ENCODE results near the gene MYO3B.

The MYO3B gene

GRCh38 chr2:170365686-170366085, 187.7 kb downstream of the MYO3B start (continued):
- TF ChIP-seq PRDM6 (tag by site-specific recombination; IDR thresholded peaks at IDR 0.05), result no peak
- TF ChIP-seq ZNF416 (tag by site-specific recombination; IDR thresholded peaks at IDR 0.05), result no peak
- TF ChIP-seq ZNF623 (tag by site-specific recombination; IDR thresholded peaks at IDR 0.05), result no peak
- TF ChIP-seq ZFP3 (tag by site-specific recombination; IDR thresholded peaks at IDR 0.05; ENCODE audit: low read depth), result no peak
- no peak for TF ChIP-seq ZSCAN16 (tag by site-specific recombination; IDR thresholded peaks at IDR 0.05)
- TF ChIP-seq ZSCAN4 (tag by site-specific recombination; IDR thresholded peaks at IDR 0.05), result no peak
- TF ChIP-seq ZNF37A (tag by site-specific recombination; IDR thresholded peaks at IDR 0.05), result no peak
- no peak for TF ChIP-seq ZNF658 (tag by site-specific recombination; IDR thresholded peaks at IDR 0.05)

- TF ChIP-seq ATF2 (tag by site-specific recombination; IDR thresholded peaks at IDR 0.05; ENCODE audit: low read depth) (no peak), INSM2 (tag by site-specific recombination; IDR thresholded peaks at IDR 0.05) (no peak), MYNN (tag by site-specific recombination; IDR thresholded peaks at IDR 0.05; ENCODE audit: borderline replicate concordance) (no peak), ZSCAN30 (tag by site-specific recombination; IDR thresholded peaks at IDR 0.05) (no peak), ZNF501 (tag by site-specific recombination; IDR thresholded peaks at IDR 0.05) (no peak), ZNF707 (tag by site-specific recombination; IDR thresholded peaks at IDR 0.05) (no peak), ZNF692 (tag by site-specific recombination; IDR thresholded peaks at IDR 0.05) (no peak), ZNF555 (tag by site-specific recombination; conservative IDR thresholded peaks at IDR 0.05) (no peak), ZNF26 (tag by site-specific recombination; IDR thresholded peaks at IDR 0.05) (no peak), ZNF341 (tag by site-specific recombination; IDR thresholded peaks at IDR 0.05; ENCODE audit: low read depth) (no peak), ZNF266 (tag by site-specific recombination; IDR thresholded peaks at IDR 0.05; ENCODE audit: low read depth) (no peak), ZNF19 (tag by site-specific recombination; IDR thresholded peaks at IDR 0.05; ENCODE audit: low read depth) (no peak), SCRT2 (tag by site-specific recombination; IDR thresholded peaks at IDR 0.05) (no peak), ZNF140 (tag by site-specific recombination; IDR thresholded peaks at IDR 0.05) (no peak), ZFP37 (tag by site-specific recombination; IDR thresholded peaks at IDR 0.05) (no peak), BCL11B (tag by site-specific recombination; IDR thresholded peaks at IDR 0.05; ENCODE audit: low read depth) (no peak), PRDM6 (tag by site-specific recombination; IDR thresholded peaks at IDR 0.05) (no peak), ZNF629 (tag by site-specific recombination; IDR thresholded peaks at IDR 0.05) (no peak)
- H3K36me3 ChIP-seq (ENCODE audit: control insufficient read depth in 2 of 2, insufficient read depth in 1 of 2, low read length in 2 of 2), result no peaks in the 10 kb centered on the region
- POLR2A ChIA-PET, result no interaction called here
- no peak overlapping the region for H3K27ac ChIP-seq (ENCODE audit: extremely low read depth, low read depth, low read length)
- H3K4me3 ChIP-seq (ENCODE audit: low read depth, low read length), result no peak overlapping the region
- H3K9me3 ChIP-seq (ENCODE audit: control insufficient read depth, insufficient read depth, low read depth, low read length), result no peaks in the 10 kb centered on the region
- H3K4me1 ChIP-seq (ENCODE audit: control insufficient read depth, insufficient read depth, low read length), result no peaks in the 10 kb centered on the region
- CTCF ChIA-PET, result interaction anchor here (0.7 to 5.2 kb wide), 6 partner anchors 7 to 605 kb away, joined by 3 to 115 read pairs (median 11); partner anchors contain the start of gene GAD1
These were observed 190.4 kb downstream of the MYO3B start for GRCh38 chr2:170368370-170368769.

All from HEK293 (cell line).